Erythroblast (primary cell): ENCODE data around the gene AAK1.

Source experiments
- DNase-seq, 2 experiments: peaks; one replicate each; lab custom pipeline; 2025; lab: John Stamatoyannopoulos, UW
- GATA1 ChIP-seq: IDR thresholded peaks from 2 replicates; pipeline ENCODE4 v1.6.1; 2011; ENCODE audit warnings: low read depth, mild to moderate bottlenecking, control low read depth, low read length, moderate library complexity
- POLR2A ChIP-seq: IDR thresholded peaks from 2 replicates; pipeline ENCODE4 v1.6.1; 2011; ENCODE audit warnings: mild to moderate bottlenecking, low read length

The AAK1 gene

DNA sequence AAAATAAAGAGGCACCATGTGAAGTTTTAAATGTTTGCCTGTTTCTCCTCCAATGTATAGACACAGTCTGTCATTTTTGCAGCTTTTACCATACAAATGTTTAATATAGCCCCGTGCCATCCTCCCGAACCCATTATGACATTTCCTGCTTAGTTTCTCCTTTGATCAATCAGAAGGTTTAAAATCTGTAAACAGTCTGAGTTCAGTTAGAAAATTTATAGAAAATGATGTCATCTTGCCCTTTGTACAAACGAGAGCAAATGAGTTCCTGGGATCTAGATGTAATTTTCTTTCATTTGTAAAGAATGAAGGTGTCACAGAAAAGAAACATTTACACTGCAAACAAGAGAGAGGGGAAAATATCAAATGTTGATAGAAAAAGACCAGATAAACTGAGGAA is 143.6 kb downstream of the AAK1 start:
- no peak for TF ChIP-seq GATA1
- no peak for TF ChIP-seq POLR2A
- no peak for DNase-seq

DNA sequence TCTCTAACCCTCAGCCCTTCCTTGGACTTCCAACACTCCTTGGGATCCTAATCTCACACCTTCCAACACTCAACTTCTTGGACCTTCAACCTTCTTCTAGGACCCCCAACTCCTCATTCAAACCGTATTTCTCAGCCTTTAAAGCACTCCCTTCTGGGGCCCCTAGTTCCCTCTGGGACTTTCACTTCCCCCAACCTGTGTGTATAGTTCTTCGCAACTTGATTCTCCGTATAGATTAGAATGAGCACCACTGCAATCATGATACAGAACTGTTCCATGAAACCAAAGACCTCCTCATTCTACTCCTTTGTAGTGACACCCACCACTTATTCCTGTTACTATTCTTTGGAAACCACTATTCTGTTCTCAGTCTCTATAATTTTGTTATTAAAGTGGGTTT is 144.3 kb downstream of the AAK1 start:
- no peak for TF ChIP-seq GATA1
- TF ChIP-seq POLR2A = no peak
- DNase-seq = no peak

GRCh38 chr2:69495861-69496260 is 147.7 kb downstream of the AAK1 start:
- DNase-seq = no peak

DNA sequence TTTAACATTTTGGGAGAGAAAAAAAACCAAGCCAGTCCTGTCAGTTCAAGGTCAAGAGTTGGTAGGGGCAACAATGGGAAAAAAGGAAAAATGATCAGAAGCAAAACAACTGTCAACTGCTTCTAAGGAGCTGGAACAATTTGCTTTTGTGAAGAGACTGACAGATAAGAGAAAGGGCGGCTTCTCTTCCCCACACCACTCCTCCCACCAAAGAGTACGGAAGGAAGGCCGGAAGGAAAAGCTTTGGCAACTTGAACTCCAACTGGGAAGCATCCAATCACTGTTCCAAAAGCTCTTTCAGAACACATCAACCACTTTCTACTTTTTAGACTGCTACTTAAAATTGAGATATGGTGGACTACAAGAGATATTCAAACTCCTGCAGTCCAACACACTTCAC is 148.5 kb downstream of the AAK1 start:
- no peak for DNase-seq
- no peak for TF ChIP-seq POLR2A
- TF ChIP-seq GATA1 = no peak

More at GRCh38 chr2:69495861-69496260, 147.7 kb downstream of the AAK1 start:
- no peak for TF ChIP-seq GATA1
- TF ChIP-seq POLR2A = no peak

DNA sequence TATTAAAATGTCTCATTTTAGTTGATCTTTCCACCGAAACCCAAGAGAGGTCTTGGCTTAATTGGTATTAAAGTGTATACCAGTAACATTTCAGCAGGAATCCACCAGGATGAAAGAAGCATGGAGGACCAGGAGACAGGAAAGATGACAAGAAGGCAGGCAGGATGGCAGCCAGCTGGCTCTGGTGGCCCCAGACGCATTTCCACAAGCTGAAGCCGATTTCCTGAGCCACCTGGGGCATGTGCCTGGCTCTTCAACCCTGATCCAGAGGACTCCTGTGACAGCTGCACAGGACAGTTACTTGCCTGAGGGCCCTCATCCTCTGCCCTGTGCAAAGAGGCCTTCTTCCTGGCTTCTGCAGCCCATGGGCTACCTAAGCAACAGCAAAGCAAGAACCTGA is 149.4 kb downstream of the AAK1 start:
- no peak for TF ChIP-seq POLR2A
- TF ChIP-seq GATA1 = no peak
- no peak for DNase-seq

DNA sequence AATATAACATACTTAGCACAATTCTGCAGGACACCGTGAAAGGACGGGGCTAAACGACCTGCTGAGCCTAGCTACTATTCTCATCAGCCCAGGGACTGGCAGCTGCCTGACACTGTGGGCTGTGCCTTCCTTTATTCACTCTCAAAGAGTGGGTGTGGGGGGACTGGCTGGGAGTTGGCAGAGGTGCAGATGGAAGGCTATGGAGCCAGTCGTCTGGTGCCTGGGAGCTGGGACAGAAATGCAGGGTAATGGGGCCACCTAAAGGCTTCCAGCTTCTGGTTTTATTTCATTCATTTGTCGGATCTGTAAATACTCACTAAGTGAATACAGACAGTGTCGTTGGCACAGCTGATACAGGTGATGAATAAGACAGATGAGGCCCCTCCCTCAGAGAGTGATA is 150.3 kb downstream of the AAK1 start:
- TF ChIP-seq GATA1 (no peak), POLR2A (no peak)
- no peak for DNase-seq

DNA sequence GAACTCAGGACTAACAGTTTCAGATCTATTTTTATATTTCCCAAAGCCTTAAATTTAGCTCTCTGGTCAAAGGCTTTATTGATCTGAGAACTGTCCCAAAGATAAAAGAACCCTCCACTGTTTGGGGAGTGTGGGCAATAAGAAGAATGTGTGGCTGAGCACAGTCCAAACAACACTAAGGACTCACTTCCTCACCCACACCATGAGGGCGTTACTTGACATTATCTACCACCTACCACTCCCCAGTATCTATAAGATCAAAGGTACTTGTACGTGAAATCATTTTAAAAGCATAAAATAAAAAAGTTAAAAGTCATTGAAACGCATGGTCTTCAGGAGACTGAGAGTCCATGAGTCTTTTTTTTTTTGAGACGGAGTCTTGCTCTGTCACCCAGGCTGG is 151.7 kb downstream of the AAK1 start:
- TF ChIP-seq POLR2A (no peak), GATA1 (no peak)
- no peak for DNase-seq

GRCh38 chr2:69490486-69490885 is 153.1 kb downstream of the AAK1 start:
- DNase-seq = no peak
- TF ChIP-seq GATA1 (no peak), POLR2A (no peak)

- DNase-seq = no peak
- TF ChIP-seq POLR2A = no peak
- no peak for TF ChIP-seq GATA1
Observed at GRCh38 chr2:69489793-69490192, 153.7 kb downstream of the AAK1 start.

- TF ChIP-seq POLR2A (no peak), GATA1 (no peak)
- no peak for DNase-seq
Observed at GRCh38 chr2:69483696-69484095, 159.8 kb downstream of the AAK1 start.

- TF ChIP-seq POLR2A (no peak), GATA1 (no peak)
- DNase-seq = no peak
Observed at GRCh38 chr2:69483024-69483423, 160.5 kb downstream of the AAK1 start.

GRCh38 chr2:69482471-69482870 is 161.1 kb downstream of the AAK1 start:
- TF ChIP-seq POLR2A = no peak
- TF ChIP-seq GATA1 = no peak
- no peak for DNase-seq

- TF ChIP-seq POLR2A = no peak
- TF ChIP-seq GATA1 = no peak
Observed at GRCh38 chr2:69481421-69481820, 162.1 kb downstream of the AAK1 start.

DNA sequence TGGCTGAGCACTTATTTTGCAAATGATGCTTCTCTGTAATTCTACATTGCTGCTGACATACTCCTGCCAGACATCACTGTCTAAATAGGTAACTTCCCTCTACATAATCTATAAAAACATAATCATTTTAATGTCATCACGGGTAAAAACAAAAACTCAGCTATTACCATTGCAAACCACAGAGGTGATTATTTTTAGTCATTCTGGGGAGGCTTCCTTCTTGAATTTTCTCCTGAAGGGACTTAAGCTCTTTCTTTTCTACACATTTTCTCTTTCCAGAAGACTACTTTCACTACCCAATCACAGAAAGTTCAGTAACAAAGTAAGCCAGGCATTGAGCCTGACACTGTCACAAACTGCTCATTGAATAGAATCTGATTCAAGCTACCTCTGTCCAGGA is 165.9 kb downstream of the AAK1 start:
- no peak for DNase-seq
- TF ChIP-seq GATA1 (no peak), POLR2A (no peak)

More at GRCh38 chr2:69481421-69481820, 162.1 kb downstream of the AAK1 start:
- no peak for DNase-seq

DNA sequence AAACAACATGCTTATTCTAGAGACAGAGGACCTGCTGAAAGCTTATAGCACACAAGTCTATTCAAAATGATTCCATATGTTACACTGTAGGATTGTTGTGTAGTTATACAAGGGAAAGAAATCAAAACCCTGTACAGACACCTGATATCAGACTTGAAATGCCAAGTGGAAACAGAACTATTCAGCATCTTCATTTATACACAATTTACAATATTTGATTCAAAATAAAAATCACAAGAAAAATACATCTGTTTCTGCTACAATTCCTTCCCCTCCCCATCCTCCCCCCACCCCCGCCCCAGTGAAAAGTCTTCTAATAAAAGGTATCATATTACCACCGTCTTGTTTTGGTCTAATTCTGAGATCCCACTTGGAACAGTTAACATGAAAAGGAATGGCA is 168.9 kb downstream of the AAK1 start:
- no peak for DNase-seq
- TF ChIP-seq GATA1 (no peak), POLR2A (no peak)
